Midbrain (tissue), 1 donor: ENCODE results near the gene SLC22A3.
"Not testable (repeated sequence)": the region's sequence is repeated elsewhere in the genome, so short reads cannot be mapped to it uniquely, and the experiment has no call there.

Experiments used
- DNase-seq: peaks from one replicate; lab custom pipeline; 2025; lab: John Stamatoyannopoulos, UW

The SLC22A3 gene

DNA sequence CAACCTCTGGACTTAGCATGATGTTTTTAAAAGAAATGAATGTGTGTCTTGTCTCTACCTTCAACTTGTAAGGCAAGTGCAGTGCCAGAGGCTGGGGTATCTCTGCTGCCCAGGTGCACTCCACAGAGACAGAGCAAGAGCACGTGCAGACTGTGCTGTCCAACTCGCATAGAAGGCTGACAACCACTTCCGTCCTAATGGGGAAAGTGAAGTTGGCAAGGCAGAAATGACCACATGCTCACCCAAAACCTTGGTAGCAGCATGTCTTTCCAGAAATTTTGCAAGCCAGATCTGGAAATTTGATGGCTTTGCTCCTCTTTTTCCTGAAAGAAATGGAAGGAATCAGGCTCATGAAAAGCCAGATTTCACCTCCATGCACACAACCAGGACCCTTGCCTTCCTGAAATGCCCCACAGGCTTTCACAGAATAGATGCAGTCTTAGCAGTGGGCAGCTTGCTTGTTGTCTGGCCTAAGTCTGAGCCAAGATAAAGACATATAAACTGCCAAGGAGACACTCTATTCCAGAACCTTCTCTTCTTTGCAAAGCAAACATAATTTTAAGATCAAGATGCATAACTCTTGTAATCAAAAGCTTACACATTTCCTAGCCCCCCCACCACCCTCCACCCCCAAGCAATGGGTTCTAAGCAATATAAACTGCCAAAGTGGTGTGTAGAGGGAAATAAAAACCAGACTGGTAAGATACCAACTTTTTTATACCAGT, 26.8 kb downstream of the SLC22A3 start:
- DNase-seq: no peak

DNA sequence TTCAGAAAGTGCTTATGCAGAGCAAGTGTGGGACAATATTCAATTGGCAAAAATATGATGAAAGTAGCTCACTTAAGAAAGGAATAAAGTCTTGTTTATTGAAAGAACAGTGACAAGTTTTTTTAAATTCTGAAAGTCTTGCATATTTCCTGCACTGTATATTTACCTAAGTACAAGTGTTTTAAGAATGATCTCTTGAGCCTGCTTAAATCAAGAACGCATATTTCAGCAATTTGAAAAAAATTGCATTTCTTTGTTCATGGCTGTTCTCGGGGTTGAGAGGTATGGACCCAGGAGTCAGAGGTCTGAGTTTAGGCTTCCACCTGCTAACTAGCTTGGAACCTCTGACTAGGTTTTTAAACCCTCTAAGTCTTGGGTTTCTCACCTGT, 27.4 kb downstream of the SLC22A3 start:
- no peak for DNase-seq

DNA sequence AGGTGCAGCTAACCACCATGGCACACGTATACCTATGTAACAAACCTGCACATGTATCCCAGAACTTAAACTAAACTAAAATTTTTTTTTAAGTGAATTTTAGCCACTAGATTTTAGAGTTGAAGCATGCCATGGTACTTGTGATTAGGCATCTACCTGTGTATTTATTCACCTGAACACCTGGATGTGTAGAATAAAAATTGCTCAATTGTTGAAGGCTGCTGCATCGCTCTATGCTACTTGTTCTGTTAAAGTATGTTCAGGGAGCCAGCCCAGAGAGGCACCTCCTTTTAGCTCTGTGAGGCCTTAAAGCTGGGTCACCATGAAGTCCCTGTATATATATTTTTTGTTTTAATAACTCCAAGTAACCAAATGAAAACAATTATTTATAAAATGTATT, 28.3 kb downstream of the SLC22A3 start:
- DNase-seq: no peak

DNA sequence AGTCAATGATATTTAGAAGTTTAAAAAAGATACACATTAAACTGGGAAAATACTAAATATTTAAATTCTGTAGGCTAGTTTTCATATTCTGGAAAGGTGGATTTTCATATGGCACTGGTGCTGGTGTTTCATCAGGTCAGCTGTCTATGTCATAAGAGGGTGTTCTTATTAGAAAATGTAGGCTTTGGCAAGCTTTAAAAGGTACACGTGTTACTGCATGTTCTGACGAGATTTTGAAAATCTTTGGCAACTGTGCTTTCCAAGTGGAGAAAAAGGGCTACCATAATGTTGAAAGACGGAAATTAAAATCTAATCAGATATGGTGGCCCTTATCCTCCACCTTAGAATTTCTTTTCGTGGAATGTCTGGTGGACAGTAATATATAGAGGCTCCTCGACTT, 30.0 kb downstream of the SLC22A3 start:
- no peak for DNase-seq

DNA sequence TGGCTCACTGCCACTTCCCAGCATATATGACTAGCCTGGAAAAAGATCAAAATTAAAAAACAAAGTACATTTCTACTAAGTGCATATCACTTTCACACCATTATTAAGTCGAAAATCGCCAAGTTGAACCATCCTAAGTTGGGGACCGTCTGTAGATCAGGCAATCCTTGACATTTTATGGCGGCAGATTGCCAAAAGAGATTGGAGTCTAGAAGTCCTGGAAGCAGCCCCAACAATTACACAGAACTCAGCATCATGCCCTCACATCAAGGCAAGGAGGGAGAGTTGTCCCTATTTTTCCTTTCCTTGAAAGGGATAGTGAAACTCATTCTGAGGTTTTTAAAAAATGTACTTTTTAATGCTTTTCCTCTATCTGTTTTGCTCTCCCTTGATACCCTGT, 30.7 kb downstream of the SLC22A3 start:
- no peak for DNase-seq

DNA sequence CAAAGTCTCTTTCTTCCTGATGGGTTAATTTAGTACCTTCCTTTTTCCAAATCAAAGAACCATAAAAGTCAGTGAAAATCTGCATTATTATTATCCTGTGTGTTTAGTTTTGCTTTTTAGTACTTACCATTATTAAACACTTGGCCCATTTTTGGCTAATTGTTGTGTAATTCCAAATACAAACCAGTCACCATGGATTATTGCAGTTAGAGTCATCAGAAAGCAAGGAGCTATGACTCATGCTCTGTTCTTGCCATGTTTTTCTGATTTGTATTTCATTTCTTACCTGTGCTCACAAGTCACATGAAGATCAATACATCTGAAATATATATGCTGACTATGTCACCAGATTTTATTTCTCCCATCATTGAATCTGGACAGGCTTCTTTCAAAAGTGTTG, 31.3 kb downstream of the SLC22A3 start:
- DNase-seq: no peak

DNA sequence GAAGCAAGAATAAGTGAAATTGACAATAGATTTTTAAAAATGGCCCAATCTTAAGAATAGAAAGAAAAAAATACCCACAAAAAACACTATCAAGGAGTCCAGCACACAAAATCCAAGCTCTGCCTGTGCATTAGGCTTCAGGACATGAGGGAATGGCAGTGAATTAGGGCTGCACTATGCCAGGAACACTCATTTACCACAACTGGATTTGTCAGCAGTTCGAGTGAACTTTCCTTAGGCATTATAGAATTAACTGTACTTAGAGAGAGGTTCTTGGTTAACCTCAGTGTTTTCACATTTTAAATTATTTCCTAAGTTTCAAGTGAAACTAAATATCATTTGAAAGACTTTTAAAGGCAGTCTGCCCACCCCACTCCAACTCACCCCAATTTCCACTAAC, 34.8 kb downstream of the SLC22A3 start:
- DNase-seq: no peak

DNA sequence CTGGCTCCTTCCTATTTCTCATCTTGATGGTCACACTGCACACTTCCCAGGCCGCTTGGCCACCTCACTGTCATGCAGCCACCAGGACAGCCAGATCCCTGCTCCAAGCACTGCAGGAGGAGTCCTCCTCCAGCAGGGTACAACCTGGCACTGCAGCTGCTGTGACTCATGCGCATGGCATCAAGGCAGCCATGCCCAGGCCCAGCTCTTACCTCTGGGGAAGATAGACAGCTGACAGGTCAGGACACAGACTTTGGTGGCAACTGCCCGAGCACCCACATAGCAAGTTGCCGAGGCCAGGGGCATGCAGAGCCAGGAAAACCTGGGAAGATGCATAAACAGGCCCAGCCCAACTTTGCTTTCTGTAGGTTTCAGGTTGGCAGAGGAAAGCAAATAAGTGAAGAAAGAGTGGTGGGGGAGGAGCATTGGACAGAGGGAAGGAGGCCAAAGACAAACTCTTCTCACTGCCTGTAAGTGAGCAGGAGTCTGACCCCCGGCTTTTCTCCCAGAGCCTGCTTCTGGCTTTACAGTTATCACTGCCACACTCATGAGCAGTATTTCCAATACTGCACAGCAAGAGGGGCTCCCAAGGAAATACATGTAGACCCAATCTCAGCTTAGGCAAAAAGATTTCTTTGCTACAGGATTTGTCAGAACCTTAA, 38.8 kb downstream of the SLC22A3 start:
- DNase-seq: no peak

DNA sequence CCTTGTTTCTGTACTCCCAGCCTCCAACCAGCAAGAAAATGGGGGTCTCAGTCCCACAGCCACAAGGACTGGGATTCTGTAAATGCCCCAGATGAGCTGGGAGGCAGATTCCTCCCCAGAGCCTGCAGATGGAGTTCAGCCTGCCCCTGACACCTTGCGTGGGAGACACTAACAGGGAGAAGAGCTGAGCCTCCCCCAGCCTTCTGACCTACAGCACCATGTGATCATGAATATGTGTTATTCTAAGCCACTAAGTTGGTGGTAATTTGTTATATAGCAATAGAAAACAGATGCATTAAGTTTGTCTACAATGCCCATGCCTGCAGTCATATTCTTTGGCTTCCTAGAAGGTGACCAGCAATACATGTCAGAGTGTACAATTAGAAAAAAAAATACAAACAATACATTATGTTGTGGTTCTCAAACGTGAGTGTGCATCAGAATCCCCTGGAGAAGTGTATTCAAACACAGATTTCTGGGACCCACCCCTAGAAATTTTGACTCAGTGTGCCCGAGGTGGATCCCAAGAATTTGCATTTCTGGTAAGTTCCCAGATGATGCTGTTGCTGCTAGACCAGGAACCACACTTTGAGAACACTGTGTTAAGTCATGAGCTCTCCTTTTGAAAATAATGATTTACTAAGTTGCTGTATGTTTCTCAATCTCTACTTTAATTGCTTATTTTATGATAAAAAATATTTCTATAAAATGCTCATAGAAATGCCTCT, 39.9 kb downstream of the SLC22A3 start:
- DNase-seq: no peak

DNA sequence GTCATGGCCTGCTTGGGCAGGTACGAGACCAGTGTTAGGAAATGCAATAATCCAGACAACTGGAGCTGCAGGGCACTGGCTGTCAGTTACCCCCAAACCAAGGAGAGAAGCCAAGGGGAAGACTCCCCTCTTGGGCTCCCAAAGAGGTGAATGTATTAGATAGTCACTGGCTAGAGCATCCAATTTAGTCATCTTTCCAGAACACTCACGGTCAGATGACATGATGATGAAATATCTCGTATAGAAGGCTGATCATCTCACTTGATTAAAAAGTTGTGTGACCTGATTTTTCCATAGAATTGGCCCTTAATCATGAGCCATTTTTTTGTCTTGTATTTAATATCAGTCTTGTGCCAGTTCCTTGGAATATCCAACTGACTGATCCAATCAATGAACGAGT, 40.7 kb downstream of the SLC22A3 start:
- no peak for DNase-seq

DNA sequence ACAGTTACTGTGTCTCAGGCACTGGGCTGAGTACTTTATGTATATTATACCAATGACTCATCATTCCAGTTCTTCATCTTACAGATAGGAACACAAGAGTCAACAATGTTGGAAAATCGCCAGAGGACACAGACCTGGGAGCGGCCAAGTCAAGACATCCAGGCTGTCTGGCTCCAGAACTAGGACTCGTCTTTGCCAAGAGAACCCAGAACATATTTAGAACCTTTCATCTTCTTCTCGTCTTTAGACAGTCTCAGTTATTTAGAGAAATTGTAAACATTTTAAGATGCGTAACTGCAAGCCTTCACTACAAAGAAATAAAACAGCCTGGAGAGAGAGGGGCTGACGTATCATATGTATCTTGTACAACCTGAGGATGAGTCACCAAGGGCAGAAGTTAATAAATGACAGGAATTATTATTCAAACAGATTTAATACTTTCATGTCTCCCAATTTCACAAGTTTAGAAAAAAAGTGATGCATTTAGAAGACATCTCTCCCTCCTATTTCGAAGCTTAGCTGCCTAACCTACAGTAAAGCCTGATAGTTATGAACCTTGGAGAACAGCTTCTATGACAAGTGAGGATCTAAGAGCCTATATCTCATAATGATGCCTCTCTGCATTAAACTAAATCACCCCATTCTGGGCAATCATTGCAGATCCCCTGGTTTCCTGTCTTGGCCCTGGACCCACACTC, 43.4 kb downstream of the SLC22A3 start:
- DNase-seq: no peak

DNA sequence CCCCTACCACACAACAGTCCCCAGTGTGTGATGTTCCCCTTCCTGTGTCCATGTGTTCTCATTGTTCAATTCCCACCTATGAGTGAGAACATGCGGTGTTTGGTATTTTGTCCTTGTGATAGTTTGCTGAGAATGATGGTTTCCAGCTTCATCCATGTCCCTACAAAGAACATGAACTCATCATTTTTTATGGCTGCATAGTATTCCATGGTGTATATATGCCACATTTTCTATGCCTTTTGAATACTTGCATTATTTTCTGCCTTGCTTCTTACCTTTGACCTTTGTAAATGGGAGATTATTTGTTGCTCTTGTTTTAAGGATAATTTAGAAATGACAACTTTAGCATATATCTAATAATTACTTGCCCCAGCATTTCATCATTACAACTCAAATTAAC, 45.3 kb downstream of the SLC22A3 start:
- not testable (repeated sequence) for DNase-seq

DNA sequence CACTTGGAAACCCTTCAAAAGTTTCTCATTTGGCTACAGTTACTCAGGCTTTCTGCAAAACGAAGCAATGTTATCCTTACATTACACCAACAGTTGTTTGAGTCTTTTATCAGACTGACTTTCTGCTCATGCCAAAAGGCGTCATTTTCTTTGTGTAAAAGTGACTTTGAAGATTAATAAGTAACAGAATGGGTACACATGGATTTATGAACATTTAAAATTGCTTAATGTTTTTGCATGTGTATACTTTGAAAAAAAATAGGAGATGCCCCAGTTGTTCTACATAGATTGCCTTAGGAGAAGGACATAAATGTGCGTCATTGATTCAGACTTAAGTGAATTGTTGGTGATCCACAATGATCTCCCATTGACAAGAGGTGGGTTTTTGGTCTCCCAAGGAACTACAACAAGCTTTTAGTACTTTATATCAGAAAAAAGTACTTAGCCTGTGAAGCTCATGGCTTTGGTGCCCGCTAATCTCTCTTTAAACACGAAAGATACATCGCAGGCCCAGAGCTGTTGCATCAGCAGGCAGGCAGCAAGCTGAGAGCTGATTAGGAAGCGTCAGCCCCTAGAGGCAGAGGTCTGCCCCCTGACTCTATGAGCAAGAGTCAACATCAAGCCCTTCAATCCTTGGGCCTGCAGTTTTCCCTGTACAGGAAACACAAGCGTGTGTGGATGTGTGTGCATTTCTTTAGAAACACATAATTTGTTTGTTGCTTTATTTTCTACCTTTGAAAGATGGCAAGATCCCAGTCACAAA, 45.9 kb downstream of the SLC22A3 start:
- no peak for DNase-seq

DNA sequence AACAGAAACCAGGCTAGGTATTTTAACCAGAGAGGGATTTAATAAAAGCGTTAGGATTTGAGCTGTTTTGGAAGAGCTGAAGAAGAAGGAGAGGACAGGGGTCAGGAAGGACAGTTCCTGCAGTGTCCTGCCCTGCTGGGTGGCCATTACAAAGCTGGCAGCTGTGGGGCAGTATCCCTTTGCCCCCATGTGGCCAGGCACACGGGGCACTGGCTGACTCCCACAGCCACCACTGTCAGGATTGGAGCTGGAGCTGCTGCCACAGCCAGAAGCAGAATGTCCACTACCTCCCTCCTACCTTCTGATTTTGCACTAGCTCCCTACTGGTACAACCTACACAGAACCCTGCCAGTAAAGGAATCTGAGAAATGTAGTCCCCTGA, 46.5 kb downstream of the SLC22A3 start:
- no peak for DNase-seq

DNA sequence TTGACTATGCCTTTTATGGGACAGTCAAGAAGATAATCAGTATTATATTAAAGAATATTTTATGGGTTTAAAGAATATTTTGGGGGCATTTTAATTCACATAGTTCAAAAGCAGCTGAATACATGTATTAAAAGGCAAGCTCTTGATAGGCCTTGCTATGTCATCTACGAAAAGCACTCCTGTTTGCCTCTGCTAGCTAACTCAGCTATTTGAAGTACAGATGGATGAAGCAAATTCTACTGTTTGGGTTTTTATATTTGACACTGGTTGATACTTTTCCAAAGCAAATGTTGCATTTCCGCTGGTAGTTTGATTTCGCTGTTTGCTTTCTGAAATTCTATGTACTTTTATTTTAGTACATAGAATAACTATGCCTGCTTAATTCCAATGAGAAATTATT, 47.0 kb downstream of the SLC22A3 start:
- DNase-seq: no peak

DNA sequence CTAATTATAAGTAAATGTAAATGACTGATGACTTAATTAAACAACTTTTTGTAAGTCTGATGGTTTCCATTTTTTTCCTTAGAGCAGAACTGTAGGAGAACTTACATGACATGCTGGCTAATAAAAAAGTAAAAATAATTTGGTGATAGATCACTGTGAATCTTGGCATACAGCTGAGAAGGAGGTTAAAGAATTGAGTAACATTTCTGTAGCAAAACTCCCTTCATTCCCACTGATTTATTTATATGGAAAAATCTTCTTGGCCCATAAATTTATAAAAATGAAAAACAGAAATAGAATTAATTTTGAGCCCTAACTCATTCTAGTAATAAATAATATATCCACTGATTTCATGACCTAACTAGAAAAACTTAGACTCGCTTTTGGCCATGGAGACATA, 48.1 kb downstream of the SLC22A3 start:
- DNase-seq: no peak

DNA sequence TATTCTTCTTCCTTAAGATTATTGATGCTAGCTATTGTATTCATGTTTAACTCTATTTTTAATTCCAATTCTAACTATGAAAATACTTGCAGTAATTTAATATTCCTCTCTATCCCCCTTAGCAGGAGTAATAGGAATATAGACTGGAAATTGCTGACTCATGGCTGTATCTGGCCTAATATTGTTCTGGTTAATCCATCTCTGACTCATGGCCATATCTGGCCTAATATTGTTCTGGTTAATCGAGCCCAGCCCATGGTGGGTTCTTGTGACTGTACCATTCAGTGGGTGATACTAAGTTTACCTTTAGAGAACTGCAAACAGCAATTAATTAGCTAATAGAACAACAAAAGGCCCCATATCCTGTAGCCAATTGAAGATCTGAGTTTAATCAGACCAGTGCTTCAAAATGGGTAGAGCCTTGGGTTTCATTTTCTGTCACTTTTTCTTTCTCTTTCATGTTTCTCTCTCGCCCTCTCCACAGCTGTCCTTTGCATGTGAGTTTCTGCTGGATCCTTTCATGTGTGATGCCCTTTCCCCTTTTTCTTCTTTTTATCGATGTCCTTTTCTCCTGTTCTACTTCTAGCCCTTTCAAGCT, 50.6 kb downstream of the SLC22A3 start:
- no peak for DNase-seq

DNA sequence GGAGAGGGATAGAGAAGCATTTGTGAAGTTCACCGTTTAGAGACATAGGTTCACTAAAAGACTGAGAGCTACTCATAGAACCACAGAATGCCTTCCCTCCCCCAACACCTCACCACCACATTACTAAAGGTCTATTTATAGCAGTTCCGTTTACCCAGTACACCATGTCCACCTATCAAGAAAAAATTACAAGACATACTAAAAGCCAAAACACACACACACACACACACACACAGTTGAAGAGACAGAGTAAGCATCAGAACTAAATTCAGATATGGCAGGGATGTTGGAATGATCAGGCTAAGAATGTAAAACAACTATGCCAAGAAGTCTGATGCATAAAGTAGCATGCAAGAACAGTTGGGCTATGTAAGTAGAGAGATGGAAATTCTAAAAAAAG, 52.3 kb downstream of the SLC22A3 start:
- DNase-seq: no peak

DNA sequence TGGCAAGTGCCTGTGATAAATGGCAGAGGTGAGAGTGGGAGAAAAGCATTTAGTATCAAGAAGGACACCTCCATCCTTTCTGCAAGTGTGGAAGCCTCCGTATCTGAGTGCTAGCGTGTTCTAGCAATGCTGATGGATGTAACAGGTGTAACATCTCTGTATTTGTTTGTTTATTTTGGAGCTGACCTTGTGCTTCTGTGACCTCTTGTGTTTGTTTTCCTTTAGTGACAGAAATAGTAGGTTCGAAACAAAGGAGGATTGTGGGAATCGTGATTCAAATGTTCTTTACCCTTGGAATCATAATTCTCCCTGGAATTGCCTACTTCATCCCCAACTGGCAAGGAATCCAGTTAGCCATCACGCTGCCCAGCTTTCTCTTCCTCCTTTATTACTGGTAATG, 60.4 kb downstream of the SLC22A3 start:
- no peak for DNase-seq

DNA sequence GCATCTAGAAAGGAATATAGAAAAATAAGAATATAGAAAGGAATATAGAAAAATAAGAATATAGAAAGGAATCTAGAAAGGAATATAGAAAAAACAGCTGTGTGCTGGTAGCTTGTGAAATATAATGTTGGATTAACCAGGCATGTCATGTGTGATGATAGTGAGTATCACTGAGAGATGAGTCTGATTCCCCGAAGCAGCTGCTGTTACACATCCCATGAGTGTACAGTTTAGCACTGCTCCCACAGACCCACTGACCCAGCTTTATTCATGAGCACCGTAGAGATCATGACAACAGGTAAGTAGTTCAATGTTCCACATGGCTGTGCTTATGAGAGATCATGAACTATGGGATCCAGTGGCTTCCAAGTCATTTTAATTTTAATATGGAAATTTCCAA, 64.8 kb downstream of the SLC22A3 start:
- no peak for DNase-seq

DNA sequence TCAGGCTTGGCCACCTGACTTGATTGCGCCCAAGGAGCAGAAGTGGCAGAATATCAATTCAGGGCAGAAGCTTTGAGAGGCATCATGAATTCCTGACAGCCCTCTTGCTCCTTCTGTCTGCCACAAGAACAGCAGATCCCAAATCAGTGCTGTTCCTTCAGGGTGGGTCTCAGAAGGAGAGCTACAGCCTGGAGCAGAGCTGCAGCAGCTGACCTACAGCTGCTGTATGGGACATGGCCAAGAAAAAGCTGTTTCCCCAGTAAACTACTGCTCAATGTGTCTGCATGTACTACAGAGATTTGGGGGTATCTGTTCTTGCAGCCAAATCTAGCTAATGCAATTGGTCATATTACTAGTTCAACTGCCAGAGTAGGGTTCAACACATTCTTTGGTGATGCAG, 69.0 kb downstream of the SLC22A3 start:
- no peak for DNase-seq

DNA sequence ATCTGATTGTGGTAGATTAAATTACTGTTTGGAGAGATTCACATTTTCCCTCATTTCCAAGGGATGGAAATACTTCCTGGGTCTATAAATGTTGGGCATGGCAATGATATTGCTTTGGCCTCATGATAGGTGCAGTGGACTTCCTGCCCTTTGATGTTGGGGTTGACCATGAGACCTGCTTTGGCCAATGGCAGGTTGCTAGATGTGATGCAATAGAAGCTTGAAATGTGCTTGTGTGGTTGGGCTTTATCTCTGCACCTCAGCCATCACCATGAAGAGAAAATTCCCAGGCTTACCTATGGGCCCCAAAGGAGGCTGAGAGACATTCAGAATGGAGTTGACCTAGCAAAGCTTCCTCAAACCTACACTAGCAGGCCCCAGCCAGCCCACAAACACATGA, 69.4 kb downstream of the SLC22A3 start:
- no peak for DNase-seq
